GM19372 (cell line): Measurements from ENCODE around the gene SLC52A3.
"Not testable (repeated sequence)": the region's sequence is repeated elsewhere in the genome, so short reads cannot be mapped to it uniquely, and the experiment has no call there.

Source experiments
- ATAC-seq: cut with Tn5 transposase; IDR thresholded peaks from one replicate; pipeline ENCODE4 v1.9.1; 2021; ENCODE audit warnings: mild to moderate bottlenecking, low read depth, moderate library complexity; ENCODE audit not compliant: unreplicated experiment

The SLC52A3 gene

GRCh38 chr20:768426-768978 lies at the start of gene SLC52A3:
Gene SLC52A3 (minus strand): TSS chr20:768500. CDS start chr20:765774, 2,726 bp downstream.
- no peak for ATAC-seq

GRCh38 chr20:815914-816606 lies 47.8 kb upstream of the SLC52A3 start:
- no peak for ATAC-seq

GRCh38 chr20:815226-815625 lies 46.9 kb upstream of the SLC52A3 start:
- no peak for ATAC-seq

- no peak for ATAC-seq
Measured at GRCh38 chr20:813390-813789, 45.1 kb upstream of the SLC52A3 start.

GRCh38 chr20:812435-812814 lies 44.1 kb upstream of the SLC52A3 start:
- ATAC-seq = not testable (repeated sequence)

GRCh38 chr20:811776-812434 lies 43.6 kb upstream of the SLC52A3 start:
- not testable (repeated sequence) for ATAC-seq

GRCh38 chr20:805713-806112 lies 37.4 kb upstream of the SLC52A3 start:
- ATAC-seq = no peak

- ATAC-seq = no peak
Measured at GRCh38 chr20:801678-802077, 33.4 kb upstream of the SLC52A3 start.

GRCh38 chr20:800026-800425 lies 31.7 kb upstream of the SLC52A3 start:
- ATAC-seq = not testable (repeated sequence)

- not testable (repeated sequence) for ATAC-seq
Measured at GRCh38 chr20:798746-799145, 30.4 kb upstream of the SLC52A3 start.

GRCh38 chr20:796921-797320 lies 28.6 kb upstream of the SLC52A3 start:
- ATAC-seq = no peak

- ATAC-seq = no peak
Measured at GRCh38 chr20:792248-792647, 23.9 kb upstream of the SLC52A3 start.

- ATAC-seq = no peak
Measured at GRCh38 chr20:791056-791455, 22.8 kb upstream of the SLC52A3 start.

GRCh38 chr20:787825-788224 lies 19.5 kb upstream of the SLC52A3 start:
- ATAC-seq = no peak

- ATAC-seq = no peak
Measured at GRCh38 chr20:779771-780170, 11.5 kb upstream of the SLC52A3 start.

GRCh38 chr20:776165-776564 lies 7.9 kb upstream of the SLC52A3 start:
- ATAC-seq = no peak

GRCh38 chr20:775679-776135 lies 7.4 kb upstream of the SLC52A3 start:
- no peak for ATAC-seq

- ATAC-seq = no peak
Measured at GRCh38 chr20:774660-775057, 6.4 kb upstream of the SLC52A3 start.

- ATAC-seq = no peak
Measured at GRCh38 chr20:774016-774659, 5.8 kb upstream of the SLC52A3 start.

- no peak for ATAC-seq
Measured at GRCh38 chr20:772806-773205, 4.5 kb upstream of the SLC52A3 start.

- no peak for ATAC-seq
Measured at GRCh38 chr20:771741-772464, 3.6 kb upstream of the SLC52A3 start.
